Stimulated activated CD8-positive, alpha-beta memory T cell treated with anti-CD3 and anti-CD28 coated beads, Interleukin-4, amount 100 ng/mL, for 24 hours (primary cell): ENCODE data around the gene TMEM181.
"Not testable (repeated sequence)": the region's sequence is repeated elsewhere in the genome, so short reads cannot be mapped to it uniquely, and the experiment has no call there.

Source experiments
- DNase-seq: peaks from one replicate; pipeline ENCODE4 v3.0.0-alpha.2; 2020; ENCODE audit warnings: low read depth

TMEM181 gene

DNA sequence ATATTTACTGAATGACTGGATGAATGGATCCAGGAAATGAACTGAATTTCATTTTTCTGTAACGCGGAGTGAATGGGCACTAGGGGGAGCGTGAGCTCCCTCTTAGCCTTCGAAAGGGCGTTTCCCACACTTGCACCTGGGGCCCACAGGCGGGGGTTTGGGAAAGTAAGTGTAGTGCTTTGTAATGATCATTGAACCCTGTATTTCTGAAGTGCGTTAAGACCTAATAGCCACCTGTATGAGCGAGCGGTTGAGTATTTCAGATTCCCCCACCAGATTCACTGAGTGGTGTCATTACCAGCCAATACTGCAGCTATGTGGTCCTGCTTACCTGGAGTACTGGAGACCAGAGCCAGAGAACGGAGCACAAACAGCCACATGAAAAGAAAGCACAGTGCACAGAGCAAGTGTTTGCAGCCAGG, 100.5 kb downstream of the TMEM181 start:
- DNase-seq = no peak

DNA sequence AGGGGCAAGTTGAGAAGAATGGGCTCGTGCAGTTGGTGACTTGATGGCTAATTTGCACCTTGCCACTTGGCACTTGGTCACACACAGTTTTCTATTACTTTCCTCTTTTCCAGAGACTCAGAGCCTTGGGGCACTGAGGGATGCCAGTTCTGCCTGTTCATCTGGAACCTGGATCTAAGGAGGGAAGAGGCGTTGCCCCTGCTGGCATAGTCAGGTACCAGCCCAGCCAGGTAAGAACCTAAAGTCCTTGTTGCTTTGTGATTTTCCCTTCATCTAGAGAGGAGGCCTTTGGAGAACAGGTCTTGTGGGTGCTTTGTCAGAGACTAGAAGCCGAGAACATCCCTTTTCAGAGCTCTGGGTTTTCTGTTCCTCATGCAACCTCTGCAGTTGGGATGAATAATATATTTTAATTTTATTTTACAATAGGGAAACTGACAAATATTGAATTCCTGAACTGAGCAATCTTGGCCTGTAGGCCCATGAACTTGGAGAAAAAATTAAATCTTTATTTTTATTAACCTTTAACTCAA, 101.3 kb downstream of the TMEM181 start:
- no peak for DNase-seq

DNA sequence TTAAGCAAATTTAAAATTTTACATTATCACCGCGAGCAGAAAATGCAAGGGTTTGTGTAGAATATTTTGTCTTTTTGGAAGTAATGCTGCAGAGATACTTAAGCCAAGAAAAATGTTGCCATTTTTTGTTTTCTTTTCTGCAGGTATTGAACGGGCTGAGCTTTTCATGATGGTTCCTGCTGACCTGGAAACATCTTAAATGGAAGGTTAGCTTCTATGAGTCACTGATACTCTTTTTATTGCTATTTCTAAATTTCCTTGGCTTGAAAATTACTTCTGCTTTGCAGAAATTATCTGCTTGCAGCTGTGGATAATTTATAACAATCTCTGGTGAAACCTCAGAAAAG, 102.7 kb downstream of the TMEM181 start:
- DNase-seq = no peak

DNA sequence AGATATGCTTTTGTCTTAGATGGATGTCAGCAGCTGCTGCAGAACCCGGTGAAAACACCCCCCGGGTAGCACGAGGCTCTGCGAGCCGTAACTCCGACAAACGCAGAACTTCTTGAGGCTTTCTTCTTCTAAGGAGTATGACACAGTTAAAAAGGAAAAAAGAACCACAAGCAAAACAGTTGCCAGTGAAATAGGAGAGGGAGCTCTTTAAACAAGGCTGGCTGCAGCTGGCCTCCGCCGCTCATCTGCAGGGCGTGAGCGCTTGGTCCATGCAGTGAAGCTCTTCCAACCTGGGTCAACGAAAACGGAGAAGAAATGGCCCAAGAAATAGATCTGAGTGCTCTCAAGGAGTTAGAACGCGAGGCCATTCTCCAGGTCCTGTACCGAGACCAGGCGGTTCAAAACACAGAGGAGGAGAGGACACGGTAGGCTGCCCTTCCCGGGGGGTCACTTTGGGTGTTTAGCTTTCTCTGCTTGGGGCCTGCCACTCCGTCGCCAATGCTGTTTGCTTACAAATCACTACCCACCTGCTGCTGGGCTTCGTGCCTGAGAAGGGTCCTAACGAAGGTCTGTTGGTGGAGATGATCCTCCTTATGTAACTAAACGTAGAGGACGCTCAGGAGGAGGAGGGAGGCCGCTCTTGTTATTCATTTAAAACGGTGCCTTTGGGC, 103.2 kb downstream of the TMEM181 start:
- no peak for DNase-seq

DNA sequence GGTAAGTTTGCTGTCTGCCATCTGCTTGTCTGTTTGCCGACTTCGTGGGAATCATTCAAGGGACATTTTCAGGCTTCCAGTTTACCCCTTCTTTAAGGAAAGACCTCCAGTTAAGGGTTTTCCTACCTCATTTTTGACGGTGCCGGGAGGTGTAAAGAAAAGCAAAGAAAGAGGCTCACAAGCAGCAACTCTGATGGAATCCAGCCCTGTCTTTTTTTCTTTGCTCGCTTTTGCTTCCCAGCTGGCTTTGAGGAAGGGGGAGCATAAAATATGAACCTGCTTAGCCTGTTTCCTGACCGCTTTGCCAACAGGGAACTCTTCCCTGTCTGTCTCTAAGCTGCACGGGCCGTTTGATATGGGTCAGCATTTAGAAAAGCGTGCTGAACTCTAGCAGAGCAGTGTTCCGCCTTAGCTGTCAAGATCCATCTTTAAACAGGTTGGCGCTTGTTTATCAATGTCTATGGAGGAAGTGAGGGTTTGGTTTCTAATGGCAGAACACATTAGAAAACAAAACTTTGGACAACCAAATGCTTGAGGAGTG, 103.8 kb downstream of the TMEM181 start:
- no peak for DNase-seq

DNA sequence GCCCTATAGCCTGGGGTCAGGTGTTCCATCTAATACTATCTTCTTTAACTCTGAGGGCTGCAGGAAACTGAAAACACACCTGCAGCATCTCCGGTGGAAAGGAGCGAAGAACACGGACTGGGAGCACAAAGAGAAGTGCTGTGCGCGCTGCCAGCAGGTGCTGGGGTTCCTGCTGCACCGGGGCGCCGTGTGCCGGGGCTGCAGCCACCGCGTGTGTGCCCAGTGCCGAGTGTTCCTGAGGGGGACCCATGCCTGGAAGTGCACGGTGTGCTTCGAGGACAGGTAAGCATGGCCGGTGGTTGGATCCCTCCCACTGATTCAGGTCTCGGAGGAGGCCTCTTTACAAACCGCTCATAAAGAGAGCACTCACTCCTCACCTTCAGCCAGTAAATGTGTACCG, 105.4 kb downstream of the TMEM181 start:
- no peak for DNase-seq

DNA sequence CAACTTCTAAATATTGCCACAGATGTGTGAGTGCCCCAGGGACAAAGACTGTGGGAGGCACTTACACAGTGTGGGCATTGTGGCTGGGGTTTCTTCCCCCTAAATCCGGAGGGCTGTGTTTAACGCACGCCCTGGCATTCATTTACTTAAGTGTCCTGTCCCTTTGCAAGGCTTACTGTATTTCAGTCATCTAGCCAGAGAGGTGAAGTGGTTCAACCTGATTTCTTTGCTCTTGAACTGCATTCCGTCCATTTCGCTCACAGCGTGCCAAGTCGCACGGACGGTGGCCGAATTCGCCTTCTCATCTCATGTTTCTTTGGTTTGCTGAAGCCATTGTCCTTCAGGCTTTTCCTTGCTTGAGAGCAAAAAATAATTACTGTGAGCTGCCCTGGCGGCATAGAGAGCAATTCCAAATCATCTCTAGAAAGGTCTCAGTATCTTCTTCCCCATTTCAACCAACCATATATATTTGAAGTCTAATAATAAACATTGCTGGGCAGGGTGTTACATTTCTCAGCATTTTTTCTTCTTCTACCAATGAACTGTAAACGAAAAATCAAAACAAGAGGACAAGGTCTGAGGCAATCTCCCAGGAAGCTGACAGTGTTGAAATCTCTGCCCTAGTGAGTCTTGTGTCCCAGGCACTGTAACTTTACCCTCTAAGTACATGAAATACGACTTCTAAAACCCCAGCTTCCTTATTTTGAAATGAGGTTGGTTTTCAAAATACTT, 106.9 kb downstream of the TMEM181 start:
- no peak for DNase-seq

DNA sequence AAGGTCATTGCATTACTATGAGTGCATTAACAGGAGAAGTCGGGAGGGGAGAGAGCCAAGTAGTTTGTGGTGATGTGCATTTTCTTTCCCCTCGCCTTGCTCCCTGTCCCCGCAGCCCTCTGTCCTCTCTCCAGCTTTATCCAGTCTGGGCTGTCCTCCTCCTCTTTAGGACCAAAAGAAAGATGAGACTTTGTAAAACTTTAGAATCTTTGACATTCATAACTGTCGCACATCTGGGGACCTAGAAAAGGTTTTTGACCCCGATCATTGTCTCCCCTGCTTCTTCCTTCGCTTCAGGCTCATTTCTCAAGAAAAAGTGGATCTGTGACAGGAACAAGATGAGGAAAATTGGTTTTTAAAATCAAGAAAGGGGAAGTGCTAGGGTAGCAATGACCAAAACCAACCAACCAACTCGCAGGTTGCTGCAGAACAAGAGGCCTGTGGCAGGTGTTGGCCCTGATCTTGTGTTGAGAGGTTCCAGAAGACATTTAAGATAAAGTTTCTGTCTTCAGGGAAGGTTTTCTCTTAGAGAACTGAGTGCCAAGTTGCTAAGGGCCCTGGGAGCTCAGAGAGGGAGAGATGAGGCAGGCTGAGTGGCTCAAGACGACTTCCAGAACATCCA, 107.6 kb downstream of the TMEM181 start:
- no peak for DNase-seq

DNA sequence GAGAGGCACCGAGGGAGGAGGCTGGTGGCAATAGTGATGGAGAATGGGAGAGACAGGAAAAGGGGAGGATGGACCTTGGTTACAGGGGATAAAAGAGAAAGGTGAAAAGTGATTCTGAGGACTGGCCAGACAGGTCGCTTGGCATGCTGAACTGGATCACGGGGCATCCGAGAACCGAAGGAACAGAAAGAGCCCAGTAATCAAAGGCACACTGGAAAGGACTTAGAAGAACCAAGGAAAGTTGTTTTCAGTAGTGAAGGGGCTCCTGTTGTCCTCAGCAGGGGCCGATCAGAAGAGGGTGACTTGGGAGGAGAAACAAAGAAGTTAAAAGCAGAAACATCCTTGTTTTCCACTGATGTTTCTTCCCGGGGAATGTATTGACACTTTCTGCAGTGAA, 108.8 kb downstream of the TMEM181 start:
- DNase-seq = no peak

DNA sequence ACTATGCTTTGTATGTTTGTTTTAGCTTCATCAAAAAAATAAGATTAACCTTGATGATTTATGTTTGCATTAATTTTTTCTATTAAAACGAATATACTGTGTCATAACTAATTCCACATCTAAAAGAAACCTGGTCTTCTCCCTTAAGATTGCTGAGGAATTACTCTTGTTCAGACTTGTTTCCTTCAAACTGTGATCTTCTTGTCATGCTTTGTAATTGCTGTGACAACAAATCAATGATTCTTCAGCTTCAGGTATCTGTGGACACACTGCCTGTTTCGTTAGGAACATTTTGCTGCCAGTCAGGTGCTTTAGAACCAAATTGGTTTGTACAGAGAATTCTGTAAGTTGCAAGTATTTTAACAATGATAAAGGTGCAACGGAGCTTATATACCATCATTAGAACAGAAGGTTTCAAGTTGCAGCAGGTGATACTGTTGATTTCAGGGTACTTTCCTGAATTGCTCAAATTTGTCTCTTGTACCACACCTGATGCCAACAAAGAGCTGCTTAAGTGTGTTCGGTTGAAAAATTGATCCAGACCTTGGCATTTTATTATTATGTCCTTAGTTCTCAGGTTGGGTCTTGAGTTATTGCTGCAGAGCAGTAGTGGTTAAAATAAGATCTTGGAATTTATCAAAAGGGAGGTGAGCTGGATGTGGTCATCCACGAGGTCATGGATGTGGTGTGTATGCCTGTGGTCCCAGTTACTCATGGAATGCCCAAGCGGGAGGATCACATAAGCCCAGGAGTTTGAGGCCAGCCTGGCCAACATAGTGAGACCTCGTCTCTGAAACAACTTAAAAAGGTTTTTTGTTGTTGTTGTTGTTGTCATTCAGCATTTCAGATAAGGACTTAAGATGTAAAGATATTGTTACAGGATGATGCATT, 109.5 kb downstream of the TMEM181 start:
- no peak for DNase-seq

DNA sequence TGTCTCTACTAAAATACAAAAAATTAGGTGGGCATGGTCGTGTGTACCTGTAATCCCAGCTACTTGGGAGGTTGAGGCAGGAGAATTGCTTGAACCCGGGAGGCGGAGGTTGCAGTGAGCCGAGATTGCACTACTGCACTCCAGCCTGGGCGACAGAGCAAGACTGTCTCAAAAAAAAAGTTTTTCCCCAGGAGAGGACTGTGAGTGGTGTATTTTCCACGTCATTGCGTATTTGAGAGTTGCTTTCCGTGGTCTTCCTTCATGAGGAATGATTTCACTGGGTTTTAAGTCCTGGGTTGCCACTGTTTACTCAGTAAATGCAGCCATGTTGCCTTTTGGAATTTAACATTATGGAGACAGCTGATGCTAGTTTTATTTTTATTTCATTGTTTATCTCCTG, 112.2 kb downstream of the TMEM181 start:
- DNase-seq = not testable (repeated sequence)

DNA sequence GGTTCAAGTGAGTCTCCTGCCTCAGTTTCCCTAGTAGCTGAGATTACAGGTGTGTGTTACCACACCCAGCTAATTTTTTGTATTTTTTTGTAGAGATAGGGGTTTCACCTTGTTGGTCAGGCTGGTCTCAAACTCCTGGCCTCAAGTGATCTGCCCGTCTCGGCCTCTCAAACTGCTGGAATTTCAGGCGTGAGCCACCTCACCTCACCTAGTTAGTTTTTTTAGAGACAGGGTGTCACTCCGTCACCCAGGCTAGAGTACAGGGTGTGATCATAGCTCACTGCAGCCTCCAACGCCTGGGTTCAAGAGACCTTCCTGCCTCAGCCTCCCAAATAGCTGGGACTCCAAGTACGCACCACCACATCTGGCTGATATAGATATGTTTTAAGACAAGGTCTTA, 112.8 kb downstream of the TMEM181 start:
- no peak for DNase-seq

DNA sequence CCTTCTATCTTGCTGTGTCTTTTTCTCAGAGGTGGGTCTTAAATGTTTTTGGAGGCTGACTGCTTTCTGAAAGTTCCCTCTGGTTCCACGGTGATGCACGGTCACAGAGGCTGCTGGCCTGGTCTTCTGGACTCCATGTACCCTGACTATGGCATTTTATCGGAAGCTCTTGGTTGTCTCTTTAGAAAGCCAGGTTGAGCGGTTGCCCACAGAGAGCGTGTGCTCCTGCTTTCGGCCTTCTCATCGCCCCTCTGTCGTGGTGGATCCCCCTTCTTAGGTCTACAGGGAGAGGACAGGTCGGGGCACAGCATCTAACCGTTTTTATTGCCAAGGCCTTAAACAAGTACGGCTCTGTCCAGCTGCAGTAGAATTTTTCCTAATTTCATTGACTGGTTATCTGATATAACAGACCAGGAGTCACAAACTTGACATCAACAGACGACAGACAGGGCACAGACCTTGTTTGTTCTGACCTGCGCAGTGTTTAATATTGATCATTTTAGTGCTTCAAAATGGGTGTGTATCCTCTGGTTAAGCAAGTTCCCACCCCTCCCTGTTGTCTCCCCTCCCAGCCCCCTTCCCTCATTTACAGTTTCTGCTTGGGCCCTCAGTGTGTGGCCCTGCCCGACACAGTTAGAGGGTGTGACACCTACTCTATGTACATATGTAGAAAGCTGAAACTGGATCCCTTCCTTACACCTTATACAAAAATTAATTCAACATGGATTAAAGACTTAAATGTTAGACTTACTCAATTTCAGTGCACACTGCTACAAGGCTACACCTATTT, 114.6 kb downstream of the TMEM181 start:
- no peak for DNase-seq

DNA sequence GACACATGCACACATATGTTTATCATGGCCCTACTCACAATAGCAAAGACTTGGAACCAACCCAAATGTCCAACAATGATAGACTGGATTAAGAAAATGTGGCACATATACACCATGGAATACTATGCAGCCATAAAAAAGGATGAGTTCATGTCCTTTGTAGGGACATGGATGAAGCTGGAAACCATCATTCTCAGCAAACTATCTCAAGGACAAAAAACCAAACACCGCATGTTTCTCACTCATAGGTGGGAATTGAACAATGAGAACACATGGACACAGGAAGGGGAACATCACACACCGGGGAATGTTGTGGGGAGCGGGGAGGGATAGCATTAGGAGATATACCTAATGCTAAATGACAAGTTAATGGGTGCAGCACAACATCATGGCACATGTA, 117.2 kb downstream of the TMEM181 start:
- DNase-seq = not testable (repeated sequence)

DNA sequence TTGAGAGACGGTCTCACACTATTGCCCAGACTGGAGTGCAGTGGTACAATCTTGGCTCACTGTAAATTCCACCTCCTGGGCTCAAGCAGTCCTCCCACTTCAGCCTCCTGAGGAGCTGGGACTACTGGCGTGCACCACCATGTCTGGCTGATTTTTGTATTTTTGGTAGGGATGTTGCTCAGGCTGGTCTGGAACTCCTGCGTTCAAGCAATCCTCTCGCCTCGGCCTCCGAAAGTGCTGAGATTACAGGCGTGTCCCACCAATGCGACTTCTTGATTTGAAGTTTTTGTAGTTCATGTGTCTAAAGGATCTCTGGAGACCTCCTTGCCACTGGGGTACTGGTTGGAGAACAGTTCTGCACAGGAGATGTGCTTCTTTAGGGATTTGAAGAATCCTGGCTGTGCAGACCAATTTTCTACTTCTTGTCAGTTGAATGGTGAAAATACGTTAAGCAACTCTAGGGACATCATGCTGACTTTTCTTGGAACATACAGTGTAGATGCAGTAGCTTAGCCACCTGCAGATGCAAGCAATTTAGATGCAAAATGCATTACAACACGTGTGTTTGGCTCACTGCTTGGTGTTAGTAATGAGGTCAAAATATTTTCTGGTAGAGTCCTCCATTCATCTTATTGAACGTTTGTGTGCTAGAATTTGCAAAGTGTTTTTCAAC, 118.2 kb downstream of the TMEM181 start:
- DNase-seq = no peak

DNA sequence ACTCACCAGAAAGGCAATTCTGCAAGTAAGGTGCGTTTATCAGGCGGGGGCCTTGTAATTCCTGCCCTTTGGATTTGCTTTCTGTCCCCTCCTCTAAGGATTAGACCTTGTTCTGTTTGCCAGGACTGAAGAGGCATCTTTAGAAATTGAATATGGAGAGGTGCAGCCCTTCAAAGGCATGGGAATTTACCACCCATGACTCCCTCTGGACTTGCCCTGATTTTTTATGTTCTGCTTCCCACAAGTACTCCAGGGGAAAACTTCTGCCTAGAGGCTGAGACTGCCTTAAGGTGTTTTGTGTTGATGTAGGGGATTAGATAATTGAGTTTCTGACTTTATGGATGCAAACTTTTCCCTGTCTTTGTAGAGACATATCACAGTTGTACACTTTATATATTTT, 120.1 kb downstream of the TMEM181 start:
- DNase-seq = no peak

DNA sequence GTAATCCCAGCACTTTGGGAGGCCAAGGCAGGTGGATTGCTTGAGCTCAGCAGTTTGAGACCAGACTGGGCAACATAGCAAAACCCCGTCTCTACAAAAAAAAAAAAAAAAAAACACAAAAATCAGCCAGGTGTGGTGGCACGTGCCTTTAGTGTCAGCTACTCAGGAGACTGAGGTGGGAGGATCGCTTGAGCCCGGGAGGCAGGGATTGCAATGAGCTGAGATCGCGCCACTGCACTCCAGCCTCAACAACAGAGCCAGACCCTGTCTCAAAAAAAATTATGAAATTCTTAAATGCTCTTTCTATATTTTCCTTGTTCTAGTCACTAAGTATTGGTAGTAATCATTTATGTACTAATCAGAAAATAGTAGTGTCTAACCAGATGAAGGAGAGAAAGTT, 120.6 kb downstream of the TMEM181 start:
- no peak for DNase-seq

DNA sequence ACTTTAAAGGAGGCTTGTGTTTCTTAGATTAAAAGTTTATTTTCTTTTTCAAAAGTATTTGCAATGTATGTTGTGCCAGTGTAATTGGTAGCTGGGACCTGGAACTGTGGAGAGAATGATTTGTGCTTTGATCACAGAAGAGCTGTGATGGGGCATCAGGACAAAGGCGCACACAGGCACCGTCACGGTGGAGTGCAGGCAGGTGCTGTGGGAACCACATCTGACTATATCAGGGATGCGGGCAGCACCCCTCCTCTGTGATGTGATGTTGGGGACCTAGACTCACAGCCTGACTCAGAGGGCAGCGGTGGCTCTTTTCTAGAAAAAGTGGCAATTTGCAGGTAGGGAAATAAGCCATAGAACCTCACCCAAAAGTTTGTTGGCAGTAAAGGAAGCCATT, 124.4 kb downstream of the TMEM181 start:
- no peak for DNase-seq

DNA sequence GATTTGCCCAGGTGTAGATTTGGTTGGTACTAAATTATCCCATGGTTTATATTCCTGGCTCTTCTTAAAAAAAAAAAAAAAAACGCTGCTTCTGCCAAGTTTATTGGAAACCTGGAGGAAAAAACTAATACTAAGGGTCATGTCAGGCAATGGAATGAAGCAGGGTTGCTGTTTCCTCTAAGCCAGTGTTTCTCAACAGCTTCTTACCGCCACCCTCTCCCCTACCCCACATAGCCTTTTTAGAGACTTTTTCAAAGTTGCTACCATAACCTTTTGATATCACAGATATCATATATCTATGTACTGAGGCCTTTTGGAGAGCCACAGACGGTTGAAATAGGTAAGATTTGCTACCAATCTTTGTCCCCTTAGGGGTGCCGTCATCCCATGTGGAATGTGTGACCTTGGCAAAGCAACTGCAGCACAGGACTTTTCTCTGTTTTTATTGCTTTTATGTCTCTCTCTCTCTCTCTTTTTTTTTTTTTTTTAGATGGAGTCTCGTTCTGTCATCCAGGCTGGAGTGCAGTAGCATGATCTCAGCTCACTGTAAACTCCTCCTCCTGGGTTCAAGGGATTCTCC, 124.9 kb downstream of the TMEM181 start:
- DNase-seq = no peak
